HG03095 (cell line): ENCODE results near the gene TBCEL.

Source experiments
- ATAC-seq: cut with Tn5 transposase; IDR thresholded peaks from one replicate; pipeline ENCODE4 v1.9.1; 2021; ENCODE audit warnings: moderate library complexity; ENCODE audit not compliant: unreplicated experiment

TBCEL gene

DNA sequence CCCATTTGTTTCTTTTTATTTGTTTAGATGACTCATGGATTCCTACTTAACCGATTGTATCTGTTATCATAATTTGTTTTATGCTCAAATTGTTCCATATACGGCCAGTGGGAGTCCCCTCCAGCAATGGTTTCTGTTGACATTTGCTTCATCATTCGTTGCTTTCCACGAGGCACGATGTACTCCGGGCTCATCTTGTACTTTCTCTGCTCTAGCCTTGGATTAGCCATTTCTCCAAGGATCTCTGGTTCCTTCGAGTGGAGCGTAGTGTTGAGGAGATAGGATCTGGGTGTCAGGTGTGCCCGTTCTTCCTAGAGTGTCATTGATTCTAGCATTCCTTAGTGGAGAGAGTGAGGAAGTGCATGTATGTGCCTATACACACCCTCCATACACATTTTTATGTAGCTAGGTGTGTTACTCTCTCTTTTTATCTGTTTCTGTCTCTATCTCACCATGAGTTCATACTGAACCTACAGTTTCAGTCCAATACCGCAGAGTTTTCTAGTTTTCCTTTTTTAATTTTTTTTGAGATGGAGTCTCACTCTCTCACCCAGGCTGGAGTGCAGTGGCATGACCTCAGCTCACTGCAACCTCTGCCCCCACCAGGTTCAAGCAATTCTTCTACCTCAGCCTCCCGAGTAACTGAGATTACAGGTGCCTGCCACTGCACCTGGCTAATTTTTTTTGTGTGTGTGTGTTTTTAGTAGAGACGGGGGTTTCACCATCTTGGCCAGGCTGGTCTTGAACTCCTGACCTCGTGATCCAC, 108.5 kb downstream of the TBCEL start:
- ATAC-seq = no peak

DNA sequence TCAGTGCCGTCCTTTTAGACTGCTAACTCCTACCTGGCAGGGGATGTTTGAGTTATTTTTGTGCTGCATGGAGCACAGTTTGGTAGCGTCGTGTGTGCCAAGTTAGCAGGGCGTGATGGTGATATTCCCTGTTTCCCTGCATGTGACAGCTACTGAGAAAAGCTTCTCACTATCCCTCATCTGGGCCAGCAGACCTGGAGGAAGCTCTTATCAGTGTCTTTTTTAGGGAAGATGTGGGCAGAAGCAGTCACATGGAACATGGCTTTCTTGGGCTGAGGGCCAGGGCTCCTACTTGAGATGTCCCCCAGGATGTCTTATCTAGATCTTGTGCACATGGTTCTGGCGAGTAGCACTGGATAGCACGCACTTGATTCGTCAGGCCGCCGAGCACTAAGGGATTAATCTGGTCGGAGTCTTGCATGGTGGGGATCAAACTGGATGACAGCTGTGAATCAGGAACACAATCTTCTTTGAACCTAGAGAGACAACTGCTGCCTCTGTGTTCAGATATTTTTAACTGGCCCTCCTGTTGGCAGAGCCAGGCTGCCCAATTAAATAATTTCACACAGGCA, 110.9 kb downstream of the TBCEL start:
- ATAC-seq = no peak

DNA sequence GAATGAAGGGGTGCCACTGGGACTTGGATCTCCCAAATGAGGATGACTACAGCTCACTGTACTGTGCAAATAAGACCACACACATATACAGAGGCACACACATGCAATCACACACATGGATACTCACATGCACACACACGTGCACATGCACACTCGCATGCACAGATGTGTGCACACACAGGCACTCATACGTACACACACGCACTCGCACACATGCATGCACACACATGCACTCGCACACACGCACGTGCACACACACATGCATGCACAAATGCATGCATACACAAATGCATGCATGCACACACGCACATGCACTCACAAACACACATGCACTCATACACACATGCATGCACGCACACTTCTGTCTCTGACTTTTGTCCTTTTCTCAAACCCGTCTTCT, 113.1 kb downstream of the TBCEL start:
- no peak for ATAC-seq

- no peak for ATAC-seq
Measured at GRCh38 chr11:121138259-121138658, 114.4 kb downstream of the TBCEL start.

DNA sequence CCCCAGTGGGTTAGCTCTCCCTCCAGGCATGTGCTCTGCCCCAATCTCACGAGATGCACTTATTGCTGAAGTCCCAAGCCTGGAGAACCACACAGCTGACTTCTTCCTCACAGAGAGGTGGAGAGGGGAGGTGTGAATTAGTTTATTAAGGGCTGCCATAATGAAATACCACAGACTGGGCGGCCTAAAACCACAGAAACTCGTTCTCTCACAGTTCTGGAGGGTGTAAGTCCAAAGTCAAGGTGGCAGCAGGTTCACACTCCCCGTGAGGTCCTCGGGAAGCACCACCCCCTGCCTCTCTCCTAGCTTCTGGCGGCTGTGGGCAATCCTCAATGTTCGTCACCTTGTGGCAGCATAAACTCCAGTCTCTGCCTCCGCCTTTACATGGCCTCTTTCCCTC, 116.5 kb downstream of the TBCEL start:
- ATAC-seq = no peak
